Activated CD8-positive, alpha-beta memory T cell treated with anti-CD3 and anti-CD28 coated beads, Interleukin-2, amount 50 U/mL, for 24 hours (primary cell): ENCODE data around the gene SDCCAG8.

Experiments used
- DNase-seq: peaks from one replicate; pipeline ENCODE4 v3.0.0-alpha.2; 2020; ENCODE audit errors: extremely low read depth

The SDCCAG8 gene

GRCh38 chr1:243499711-243500110 lies 243.9 kb downstream of the SDCCAG8 start:
- DNase-seq = no peak

- DNase-seq = no peak
Observed at GRCh38 chr1:243500512-243500911, 244.7 kb downstream of the SDCCAG8 start.

GRCh38 chr1:243501002-243501401 lies 245.2 kb downstream of the SDCCAG8 start:
- DNase-seq = no peak

GRCh38 chr1:243503155-243503554 lies 247.3 kb downstream of the SDCCAG8 start:
- DNase-seq = no peak

GRCh38 chr1:243505986-243506689 lies 250.3 kb downstream of the SDCCAG8 start:
- DNase-seq = no peak

GRCh38 chr1:243507001-243507671 lies 251.3 kb downstream of the SDCCAG8 start:
- DNase-seq = no peak

- no peak for DNase-seq
Observed at GRCh38 chr1:243507672-243508302, 251.9 kb downstream of the SDCCAG8 start.

- no peak for DNase-seq
Observed at GRCh38 chr1:243508303-243508713, 252.5 kb downstream of the SDCCAG8 start.

GRCh38 chr1:243508943-243509342 lies 253.1 kb downstream of the SDCCAG8 start:
- no peak for DNase-seq

GRCh38 chr1:243510928-243511327 lies 255.1 kb downstream of the SDCCAG8 start:
- DNase-seq = no peak

GRCh38 chr1:243513726-243514491 lies 258.1 kb downstream of the SDCCAG8 start:
- DNase-seq = no peak

- no peak for DNase-seq
Observed at GRCh38 chr1:243514927-243515326, 259.1 kb downstream of the SDCCAG8 start.

GRCh38 chr1:243520831-243521230 lies 265.0 kb downstream of the SDCCAG8 start:
- DNase-seq = no peak

GRCh38 chr1:243523766-243524165 lies 267.9 kb downstream of the SDCCAG8 start:
- no peak for DNase-seq

- no peak for DNase-seq
Observed at GRCh38 chr1:243525085-243525487, 269.2 kb downstream of the SDCCAG8 start.

- no peak for DNase-seq
Observed at GRCh38 chr1:243526180-243526579, 270.3 kb downstream of the SDCCAG8 start.

GRCh38 chr1:243528459-243529121 lies 272.7 kb downstream of the SDCCAG8 start:
- DNase-seq = no peak

GRCh38 chr1:243529512-243529911 lies 273.7 kb downstream of the SDCCAG8 start:
- no peak for DNase-seq

- DNase-seq = no peak
Observed at GRCh38 chr1:243535014-243535413, 279.2 kb downstream of the SDCCAG8 start.

GRCh38 chr1:243539636-243540035 lies 283.8 kb downstream of the SDCCAG8 start:
- no peak for DNase-seq

GRCh38 chr1:243542739-243543415 lies 287.0 kb downstream of the SDCCAG8 start:
- DNase-seq = no peak
